BE2C (cell line): ENCODE results near the gene HSD17B3.
"Not testable (repeated sequence)": the region's sequence is repeated elsewhere in the genome, so short reads cannot be mapped to it uniquely, and the experiment has no call there.

ENCODE experiments used
- DNase-seq: peaks from one replicate; pipeline ENCODE4 v3.0.0-alpha.2; 2020
- H3K27me3 ChIP-seq: fragments of 250-450 bp; sonication (Bioruptor Pico); 2 replicates; pipeline ENCODE4 v1.5.1; 2020; ENCODE audit warnings: mild to moderate bottlenecking
- H3K36me3 ChIP-seq: fragments of 250-450 bp; sonication (Bioruptor Pico); 2 replicates; pipeline ENCODE4 v1.5.1; 2020; ENCODE audit warnings: mild to moderate bottlenecking
- H3K4me1 ChIP-seq: fragments of 250-450 bp; sonication (Bioruptor Pico); 2 replicates; pipeline ENCODE4 v1.5.1; 2020
- H3K4me3 ChIP-seq: 2 replicates; pipeline ENCODE4 v1.5.1; 2011; ENCODE audit warnings: low read depth, low read length
- H3K9me3 ChIP-seq: fragments of 250-450 bp; sonication (Bioruptor Pico); 2 replicates; pipeline ENCODE4 v1.5.1; 2020
- CTCF ChIP-seq: IDR thresholded peaks from 2 replicates; pipeline ENCODE4 v1.5.1; 2012; ENCODE audit warnings: mild to moderate bottlenecking, low read depth, low read length

HSD17B3 gene

GRCh38 chr9:96318921-96319565, 17.1 kb upstream of the HSD17B3 start:
- DNase-seq = no peak
- no peak for TF ChIP-seq CTCF
- no peak overlapping the region for H3K4me3 ChIP-seq

GRCh38 chr9:96317335-96317980, 15.5 kb upstream of the HSD17B3 start:
- Histone ChIP-seq H3K27me3 (no peaks in the 10 kb centered on the region), H3K4me3 (no peak overlapping the region), H3K4me1 (no peaks in the 10 kb centered on the region), H3K36me3 (no peaks in the 10 kb centered on the region), H3K9me3 (no peaks in the 10 kb centered on the region)
- TF ChIP-seq CTCF = peak; percentile 93
- DNase-seq = peak; percentile 40

More at GRCh38 chr9:96318921-96319565, 17.1 kb upstream of the HSD17B3 start:
- Histone ChIP-seq H3K27me3 (no peaks in the 10 kb centered on the region), H3K4me1 (no peaks in the 10 kb centered on the region), H3K36me3 (no peaks in the 10 kb centered on the region), H3K9me3 (no peaks in the 10 kb centered on the region)

- Histone ChIP-seq H3K27me3 (no peaks in the 10 kb centered on the region), H3K36me3 (no peaks in the 10 kb centered on the region), H3K4me1 (no peaks in the 10 kb centered on the region), H3K9me3 (no peaks in the 10 kb centered on the region), H3K4me3 (no peak overlapping the region)
- no peak for DNase-seq
- TF ChIP-seq CTCF = no peak
Measured at GRCh38 chr9:96309850-96310249, 7.9 kb upstream of the HSD17B3 start.

- H3K27me3 ChIP-seq, DNase-seq, H3K4me3 ChIP-seq, H3K9me3 ChIP-seq, H3K36me3 ChIP-seq, H3K4me1 ChIP-seq: not testable (repeated sequence)
Measured at GRCh38 chr9:96306958-96307357, 5.0 kb upstream of the HSD17B3 start.

GRCh38 chr9:96305171-96305570, 3.2 kb upstream of the HSD17B3 start:
- Histone ChIP-seq H3K27me3 (no peaks in the 10 kb centered on the region), H3K4me3 (no peak overlapping the region), H3K4me1 (no peaks in the 10 kb centered on the region), H3K36me3 (no peaks in the 10 kb centered on the region), H3K9me3 (no peaks in the 10 kb centered on the region)
- no peak for DNase-seq
- no peak for TF ChIP-seq CTCF

- DNase-seq = no peak
- no peak for TF ChIP-seq CTCF
Measured at GRCh38 chr9:96304230-96304629, 2.3 kb upstream of the HSD17B3 start.

More at GRCh38 chr9:96304230-96304629, 2.3 kb upstream of the HSD17B3 start:
- Histone ChIP-seq H3K9me3 (no peaks in the 10 kb centered on the region), H3K4me1 (no peaks in the 10 kb centered on the region), H3K27me3 (no peaks in the 10 kb centered on the region), H3K4me3 (no peak overlapping the region), H3K36me3 (no peaks in the 10 kb centered on the region)
